Upper lobe of right lung (tissue), 1 donor: ENCODE results near the gene LAMA5. TPM values are rescaled to one million over a fixed set of nuclear protein-coding genes. Genes with fewer than 3 reads are reported as not detected.
"Not testable (repeated sequence)": the region's sequence is repeated elsewhere in the genome, so short reads cannot be mapped to it uniquely, and the experiment has no call there.

Source experiments
- ATAC-seq: fragments of 200-7000 bp; cut with Tn5 transposase; one replicate; pipeline ENCODE4 v1.9.1; 2020; ENCODE audit warnings: mild to moderate bottlenecking, moderate library complexity
- DNase-seq: peaks from one replicate; pipeline ENCODE4 v3.0.0-alpha.2; 2020
- H3K27ac ChIP-seq: fragments of 200-600 bp; one replicate; pipeline ENCODE4 v1.8.0; 2022
- H3K27me3 ChIP-seq: fragments of 200-600 bp; one replicate; pipeline ENCODE4 v1.8.0; 2022; ENCODE audit warnings: mild to moderate bottlenecking
- H3K36me3 ChIP-seq: fragments of 200-600 bp; one replicate; pipeline ENCODE4 v1.8.0; 2022
- H3K4me1 ChIP-seq: fragments of 200-600 bp; one replicate; pipeline ENCODE4 v1.8.0; 2022
- H3K4me3 ChIP-seq: fragments of 200-600 bp; one replicate; pipeline ENCODE4 v1.8.0; 2022; ENCODE audit warnings: mild to moderate bottlenecking
- H3K9me3 ChIP-seq: fragments of 200-600 bp; one replicate; pipeline ENCODE4 v1.8.0; 2022
- intact Hi-C: fragments of 100-400 bp; cut with DNase I; formaldehyde crosslinking; loops from one replicate; pipeline ENCODE4 v1.11.0; 2022
- total RNA-seq: library from RNA; stranded (reverse); fragmentation: NEBNext Ultra II Directional; extraction: Animal tissue kit (Norgen Biotek cat#: 25700); gene quantifications from one replicate; pipeline ENCODE4 v1.2.1, GENCODE V29; 2021
- TF ChIP-seq, protein P1 (sequence below): fragments of 200-600 bp; IDR thresholded peaks from one replicate; pipeline ENCODE4 v1.8.0; 2022; ENCODE audit warnings: antibody characterized with exemption
- donor health status: DM: no; HTN: yes; CAD: no; lungs with severe emphysema.

Gene LAMA5
- total RNA-seq, 1 donor from 2014 or later = 279 TPM

- peaks cover 60% of the 10 kb centered on the region for H3K4me1 ChIP-seq
Measured at GRCh38 chr20:62374331-62375152, 7.4 kb upstream of the LAMA5 start.

DNA sequence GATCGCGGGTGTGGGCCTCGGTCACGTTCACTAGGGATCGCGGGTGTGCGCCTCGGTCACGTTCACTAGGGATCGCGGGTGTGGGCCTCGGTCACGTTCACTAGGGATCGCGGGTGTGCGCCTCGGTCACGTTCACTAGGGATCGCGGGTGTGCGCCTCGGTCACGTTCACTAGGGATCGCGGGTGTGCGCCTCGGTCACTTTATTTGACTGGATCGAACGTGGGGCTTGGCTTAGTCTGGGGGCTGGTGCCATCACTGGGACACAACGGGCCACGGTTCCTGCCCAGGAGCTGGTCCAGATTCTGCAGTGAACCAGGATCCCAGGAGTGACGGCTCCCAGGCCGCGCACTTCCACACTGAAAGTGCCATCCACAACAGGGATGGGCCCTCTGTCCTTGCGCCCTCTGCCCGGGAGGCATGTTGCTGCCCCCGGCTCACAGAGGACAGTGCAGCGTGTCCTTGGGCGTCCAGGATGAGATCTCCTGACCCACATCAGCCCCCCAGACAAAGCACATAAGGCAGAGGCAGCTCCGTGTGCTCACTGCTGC is 6.6 kb upstream of the LAMA5 start:
- H3K27ac ChIP-seq, intact Hi-C loops, H3K4me3 ChIP-seq, H3K27me3 ChIP-seq, ATAC-seq, H3K36me3 ChIP-seq, H3K9me3 ChIP-seq, DNase-seq: not testable (repeated sequence)
- peaks cover 69% of the 10 kb centered on the region for H3K4me1 ChIP-seq

More at GRCh38 chr20:62374331-62375152, 7.4 kb upstream of the LAMA5 start:
- H3K27ac ChIP-seq = peak overlapping the region; percentile 39
- H3K9me3 ChIP-seq = no peaks in the 10 kb centered on the region
- H3K36me3 ChIP-seq = no peaks in the 10 kb centered on the region
- TF ChIP-seq, protein P1, sequence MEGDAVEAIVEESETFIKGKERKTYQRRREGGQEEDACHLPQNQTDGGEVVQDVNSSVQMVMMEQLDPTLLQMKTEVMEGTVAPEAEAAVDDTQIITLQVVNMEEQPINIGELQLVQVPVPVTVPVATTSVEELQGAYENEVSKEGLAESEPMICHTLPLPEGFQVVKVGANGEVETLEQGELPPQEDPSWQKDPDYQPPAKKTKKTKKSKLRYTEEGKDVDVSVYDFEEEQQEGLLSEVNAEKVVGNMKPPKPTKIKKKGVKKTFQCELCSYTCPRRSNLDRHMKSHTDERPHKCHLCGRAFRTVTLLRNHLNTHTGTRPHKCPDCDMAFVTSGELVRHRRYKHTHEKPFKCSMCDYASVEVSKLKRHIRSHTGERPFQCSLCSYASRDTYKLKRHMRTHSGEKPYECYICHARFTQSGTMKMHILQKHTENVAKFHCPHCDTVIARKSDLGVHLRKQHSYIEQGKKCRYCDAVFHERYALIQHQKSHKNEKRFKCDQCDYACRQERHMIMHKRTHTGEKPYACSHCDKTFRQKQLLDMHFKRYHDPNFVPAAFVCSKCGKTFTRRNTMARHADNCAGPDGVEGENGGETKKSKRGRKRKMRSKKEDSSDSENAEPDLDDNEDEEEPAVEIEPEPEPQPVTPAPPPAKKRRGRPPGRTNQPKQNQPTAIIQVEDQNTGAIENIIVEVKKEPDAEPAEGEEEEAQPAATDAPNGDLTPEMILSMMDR = no peak
- DNase-seq (no peak), ATAC-seq (peak; percentile 13)
- intact Hi-C loops = loop anchor here (5.0 kb wide), 1 partner anchor 72 kb away; the partner anchor contains the start of gene ADRM1
- H3K4me3 ChIP-seq = no peak overlapping the region
- H3K27me3 ChIP-seq = no peaks in the 10 kb centered on the region

- H3K36me3 ChIP-seq = no peaks in the 10 kb centered on the region
- ATAC-seq (no peak), DNase-seq (no peak)
- no peaks in the 10 kb centered on the region for H3K27me3 ChIP-seq
- H3K4me3 ChIP-seq = no peak overlapping the region
- H3K9me3 ChIP-seq = no peaks in the 10 kb centered on the region
- intact Hi-C loops = no loop called here
- H3K4me1 ChIP-seq = peaks cover 69% of the 10 kb centered on the region
- TF ChIP-seq, protein P1 = no peak
- H3K27ac ChIP-seq = no peak overlapping the region
Measured at GRCh38 chr20:62372042-62372993, 5.2 kb upstream of the LAMA5 start.

DNA sequence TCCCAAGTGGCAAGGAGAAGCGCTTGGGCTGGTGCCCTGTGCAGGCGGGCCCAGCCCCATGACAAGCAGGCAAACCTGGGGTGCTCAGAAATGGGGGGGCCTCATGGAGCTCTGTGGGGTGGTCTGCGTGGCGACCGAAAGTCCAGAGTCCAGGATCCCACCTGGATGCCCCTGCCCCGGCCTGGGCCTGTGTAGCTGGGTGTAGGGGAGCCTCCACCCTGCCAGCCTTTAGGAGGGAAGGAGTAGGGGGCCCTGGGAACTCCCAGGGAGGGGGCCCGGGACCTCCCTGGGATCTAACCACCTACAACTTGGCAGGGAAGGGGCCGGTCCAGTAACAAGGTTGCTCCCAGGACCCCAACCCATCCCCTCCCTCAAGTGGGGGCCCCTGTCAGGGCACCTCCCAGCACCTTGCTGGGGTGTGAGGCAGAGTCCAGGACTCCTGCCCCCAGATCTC is 4.5 kb upstream of the LAMA5 start:
- H3K27ac ChIP-seq = no peak overlapping the region
- intact Hi-C loops = no loop called here
- DNase-seq = no peak

DNA sequence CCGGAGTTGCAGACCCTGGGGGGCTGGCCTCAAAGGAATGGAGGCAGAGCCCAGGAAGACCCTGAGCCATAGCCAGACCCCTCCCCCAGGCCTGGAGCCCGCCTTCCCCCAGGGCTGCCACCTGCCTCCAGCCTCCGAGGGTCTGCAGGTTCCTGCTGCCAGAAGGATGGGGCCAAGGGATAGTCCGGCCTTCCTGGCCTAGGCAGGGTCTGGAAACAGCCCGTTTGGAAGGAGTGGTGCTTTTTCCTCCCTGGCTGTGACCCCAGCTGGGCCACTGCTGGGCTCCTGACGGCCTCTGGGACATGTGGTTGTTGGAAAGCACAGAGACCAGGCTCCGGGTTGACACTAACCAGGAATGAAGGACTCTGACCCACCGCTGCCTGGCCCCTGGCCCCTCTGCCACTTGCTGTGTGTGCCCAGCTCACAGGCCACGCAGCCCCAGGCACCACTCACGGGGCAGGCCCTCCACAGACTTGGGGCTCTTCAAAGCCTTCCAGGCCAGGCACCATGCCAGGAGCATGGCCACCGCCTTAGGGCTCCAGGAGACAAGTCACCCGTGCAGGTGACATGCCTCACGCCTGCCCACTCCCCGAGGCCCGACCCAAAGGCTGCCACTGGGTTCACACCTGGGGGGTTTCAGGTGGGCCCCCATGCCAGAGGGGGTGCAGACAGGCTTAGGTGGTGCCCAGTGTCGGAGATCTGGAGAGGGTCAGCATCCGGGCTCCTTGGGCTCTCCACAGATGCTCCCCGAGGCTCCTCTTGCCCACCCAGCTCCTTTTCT is 3.9 kb upstream of the LAMA5 start:
- intact Hi-C loops = no loop called here
- Histone ChIP-seq H3K36me3 (no peaks in the 10 kb centered on the region), H3K4me1 (peaks cover 56% of the 10 kb centered on the region), H3K9me3 (no peaks in the 10 kb centered on the region), H3K4me3 (no peak overlapping the region), H3K27me3 (no peaks in the 10 kb centered on the region), H3K27ac (peak overlapping the region; percentile 24)
- ATAC-seq = peak; percentile 1
- TF ChIP-seq, protein P1 = no peak
- DNase-seq = peak; percentile 84

More for the DNA sequence above, 4.5 kb upstream of the LAMA5 start:
- Histone ChIP-seq H3K9me3 (no peaks in the 10 kb centered on the region), H3K4me3 (no peak overlapping the region), H3K4me1 (peaks cover 62% of the 10 kb centered on the region), H3K36me3 (no peaks in the 10 kb centered on the region), H3K27me3 (no peaks in the 10 kb centered on the region)
- TF ChIP-seq, protein P1 = no peak
- no peak for ATAC-seq
